ENCODE measurements around the gene N4BP2L1. TPM values are rescaled to one million over a fixed set of nuclear protein-coding genes. Genes with fewer than 3 reads are reported as not detected.

The N4BP2L1 gene
- polyA plus RNA-seq, 3 donors: 50.9 to 82.5 (median 81.5) TPM

GRCh38 chr13:32425158-32425557, 2.8 kb downstream of the N4BP2L1 start:
- Histone ChIP-seq H4K20me1 (ENCODE audit: insufficient read depth, low read length) (peaks cover 42% of the 10 kb centered on the region), H3K27me3 (ENCODE audit: control insufficient read depth in 2 of 2, insufficient read depth in 2 of 2, low read length in 2 of 2) (no peaks in the 10 kb centered on the region), H3K4me2 (replicated peaks; ENCODE audit: extremely low read depth, low read length, poor library complexity, severe bottlenecking) (peak overlapping the region; percentile 88), H2AFZ (ENCODE audit: insufficient read depth, low read depth, low read length, poor library complexity, severe bottlenecking) (no peak overlapping the region), H3K27ac (ENCODE audit: low read depth in 1 of 2, low read length in 2 of 2) (peak overlapping the region in 1 of 2 donors; percentile 96), H3K79me2 (ENCODE audit: insufficient read depth, low read length) (peaks cover 73% of the 10 kb centered on the region), H3K4me3 (replicated peaks in 1 of 3; ENCODE audit: low read depth in 2 of 3, low read length in 3 of 3) (no peak overlapping the region), H3K9ac (ENCODE audit: insufficient read depth, low read length, poor library complexity, severe bottlenecking) (no peak overlapping the region), H3K9me3 (replicated peaks in 1 of 2; ENCODE audit: control insufficient read depth in 1 of 2, insufficient read depth in 1 of 2, low read length in 2 of 2) (peaks cover 1 to 2% of the 10 kb centered on the region in 2 donors), H3K4me1 (ENCODE audit: control insufficient read depth in 1 of 2, insufficient read depth in 2 of 2, low read length in 2 of 2) (peaks cover 40 to 48% of the 10 kb centered on the region in 2 donors), H3K36me3 (replicated peaks in 1 of 2; ENCODE audit: control insufficient read depth in 1 of 2, insufficient read depth in 2 of 2, low read length in 2 of 2) (peaks cover under 1 to 10% of the 10 kb centered on the region in 2 donors)
- Mint-ChIP-seq H3K4me1 (peaks cover 51% of the 10 kb centered on the region), H3K27ac (peak overlapping the region in 6 of 7 donors; percentile 75 to 99 (median 96)), H3K27me3 (ENCODE audit: low read depth in 3 of 3) (peaks cover 0 to 3% (median 2%) of the 10 kb centered on the region in 3 donors), H3K36me3 (peaks cover 18 to 20% of the 10 kb centered on the region in 2 donors), H3K4me3 (no peak overlapping the region), H3K9me3 (peaks cover under 1 to 8% (median 2%) of the 10 kb centered on the region in 7 donors)
- DNase-seq: no peak
- intact Hi-C loops (cut with micrococcal nuclease): loop anchor here (5.0 to 10.0 kb wide), 3 partner anchors 110 to 113 kb away; partner anchors contain the start of genes BRCA2 (in 1 of the 2), N4BP2L2 (in 1 of the 2) and ZAR1L (in 1 of the 2)
- WGBS (ENCODE audit: insufficient coverage): 95% methylated on average over 6 of the region's 7 CpGs
- no peak for TF ChIP-seq CTCF (IDR thresholded peaks at IDR 0.05)

DNA sequence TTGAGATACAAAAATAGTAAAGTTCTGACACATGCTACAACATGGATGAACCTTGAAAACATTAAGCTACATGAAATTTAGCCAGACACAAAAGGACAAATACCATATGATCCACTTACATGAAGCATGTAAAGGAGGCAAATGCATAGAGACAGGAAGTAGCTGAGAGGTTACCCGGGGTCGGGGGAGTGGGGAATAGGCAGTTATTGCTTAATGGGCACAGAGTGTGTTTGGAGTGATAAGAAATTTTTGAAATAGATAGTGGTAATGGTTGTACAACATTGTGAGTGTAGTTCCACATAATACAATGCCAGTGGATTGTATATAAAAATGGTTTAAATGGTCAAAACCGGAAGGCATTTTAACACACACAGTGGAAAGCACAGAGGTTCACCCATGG, 4.3 kb downstream of the N4BP2L1 start:
- no peak for TF ChIP-seq CTCF (IDR thresholded peaks at IDR 0.05)
- Histone ChIP-seq H3K27ac (ENCODE audit: low read depth in 1 of 2, low read length in 2 of 2) (peak overlapping the region in 1 of 2 donors; percentile 24), H3K4me1 (ENCODE audit: control insufficient read depth in 1 of 2, insufficient read depth in 2 of 2, low read length in 2 of 2) (peaks cover 25 to 34% of the 10 kb centered on the region in 2 donors), H3K9ac (ENCODE audit: insufficient read depth, low read length, poor library complexity, severe bottlenecking) (no peak overlapping the region), H2AFZ (ENCODE audit: insufficient read depth, low read depth, low read length, poor library complexity, severe bottlenecking) (no peak overlapping the region), H3K4me2 (replicated peaks; ENCODE audit: extremely low read depth, low read length, poor library complexity, severe bottlenecking) (no peak overlapping the region), H3K36me3 (replicated peaks in 1 of 2; ENCODE audit: control insufficient read depth in 1 of 2, insufficient read depth in 2 of 2, low read length in 2 of 2) (peaks cover 6 to 24% of the 10 kb centered on the region in 2 donors), H3K27me3 (ENCODE audit: control insufficient read depth in 2 of 2, insufficient read depth in 2 of 2, low read length in 2 of 2) (no peaks in the 10 kb centered on the region), H3K79me2 (ENCODE audit: insufficient read depth, low read length) (peaks cover 78% of the 10 kb centered on the region), H4K20me1 (ENCODE audit: insufficient read depth, low read length) (peaks cover 46% of the 10 kb centered on the region), H3K9me3 (replicated peaks in 1 of 2; ENCODE audit: control insufficient read depth in 1 of 2, insufficient read depth in 1 of 2, low read length in 2 of 2) (peaks cover 12 to 14% of the 10 kb centered on the region in 2 donors), H3K4me3 (replicated peaks in 1 of 3; ENCODE audit: low read depth in 2 of 3, low read length in 3 of 3) (no peak overlapping the region)
- H3K27me3 Mint-ChIP-seq (ENCODE audit: low read depth in 3 of 3): peaks cover 0 to 3% (median 0%) of the 10 kb centered on the region in 3 donors
- intact Hi-C loops (cut with micrococcal nuclease): loop anchor here in 1 of 2 donors (10.0 kb wide), 1 partner anchor 109 kb away; the partner anchor contains the start of genes BRCA2 and ZAR1L
- peak overlapping the region in 3 of 7 donors; percentile 29 to 71 (median 33) for H3K27ac Mint-ChIP-seq
- WGBS (ENCODE audit: insufficient coverage): 0% methylated on average over 2 of the region's 3 CpGs
- peaks cover 30 to 31% of the 10 kb centered on the region in 2 donors for H3K36me3 Mint-ChIP-seq
- H3K9me3 Mint-ChIP-seq: peaks cover 11 to 22% (median 16%) of the 10 kb centered on the region in 7 donors
- H3K4me1 Mint-ChIP-seq: peaks cover 38% of the 10 kb centered on the region
- H3K4me3 Mint-ChIP-seq: no peak overlapping the region
- no peak for DNase-seq

Measured in CD14-positive monocyte (primary cell).